Transverse colon (tissue), 4 donors: ENCODE data around the gene ZFAND3. TPM values are rescaled to one million over a fixed set of nuclear protein-coding genes. Genes with fewer than 3 reads are reported as not detected.

Experiments
- DNase-seq: peaks from one replicate; pipeline ENCODE4 v3.0.0-alpha.2; 2019
- H3K27ac ChIP-seq, 4 donors: fragments of 200-600 bp; sonication (generic); 2 replicates each; pipeline ENCODE4 v1.5.1; 2016 to 2018; ENCODE audit warnings: inconsistent platforms in 4 of 4
- H3K27me3 ChIP-seq: fragments of 200-600 bp; sonication (generic); 2 replicates; pipeline ENCODE4 v1.5.1; 2017; ENCODE audit warnings: inconsistent platforms
- H3K36me3 ChIP-seq, 4 donors: fragments of 200-600 bp; sonication (generic); 2 replicates each; pipeline ENCODE4 v1.5.1; 2017 to 2019; ENCODE audit warnings: inconsistent platforms in 4 of 4
- H3K4me1 ChIP-seq, 4 donors: fragments of 200-600 bp; sonication (generic); 2 replicates each; pipeline ENCODE4 v1.5.1; 2017 to 2020; ENCODE audit warnings: inconsistent platforms in 4 of 4
- H3K4me3 ChIP-seq, 4 donors: fragments of 200-600 bp; sonication (generic); 1 replicate in 1 of 4; 2 replicates in 3 of 4; pipeline versions ENCODE4 v1.5.1 to v1.6.1; 2017 to 2019; ENCODE audit warnings: inconsistent platforms in 4 of 4
- H3K9me3 ChIP-seq, 2 donors: fragments of 200-600 bp; sonication (generic); 2 replicates each; pipeline ENCODE4 v1.5.1; 2017 to 2019; ENCODE audit warnings: inconsistent platforms in 2 of 2
- CTCF ChIP-seq, 5 experiments: fragments of 200-600 bp in 3 of 5; fragments of 450-650 bp in 2 of 5; sonication (generic) in 3 of 5; IDR thresholded peaks; 1 replicate in 2 of 5; 2 replicates in 3 of 5; pipeline ENCODE4 v1.5.1; 2016 to 2017; ENCODE audit warnings: antibody characterized with exemption in 5 of 5, inconsistent platforms in 3 of 5, mild to moderate bottlenecking in 2 of 5, moderate library complexity in 1 of 5
- EP300 ChIP-seq: sonication (generic); formaldehyde crosslinking; IDR thresholded peaks from one replicate; pipeline ENCODE4 v1.6.1; 2017; ENCODE audit warnings: antibody characterized with exemption, low read depth
- POLR2A ChIP-seq: fragments of 450-650 bp; IDR thresholded peaks from one replicate; pipeline ENCODE4 v1.6.1; 2016; ENCODE audit warnings: antibody characterized with exemption, mild to moderate bottlenecking, moderate library complexity
- POLR2AphosphoS5 ChIP-seq, 3 donors: sonication (generic); formaldehyde crosslinking; IDR thresholded peaks; one replicate each; pipeline ENCODE4 v1.6.1; 2016; ENCODE audit warnings: antibody characterized with exemption in 3 of 3
- WGBS, 2 donors: methylation state at CpG; one replicate each; pipeline ENCODE4 v1.1.5; 2018; ENCODE audit warnings: low coverage in 1 of 2; 5-methylcytosine and 5-hydroxymethylcytosine counted together
- in situ Hi-C, 4 donors: fragments of 200-750 bp; cut with MboI; loops; one replicate each; pipeline versions ENCODE4 v1.15.0 to v1.15.1; 2017; ENCODE audit warnings: low sequenced_read_pairs in 3 of 4, low pct_ligation_motif_present in 1 of 4, low pct_unique_long_range_greater_than_20kb in 1 of 4
- intact Hi-C: fragments of 100-400 bp; cut with DNase I; formaldehyde crosslinking; loops from one replicate; pipeline ENCODE4 v1.15.1; 2023; ENCODE audit warnings: low total_unique reads
- total RNA-seq, 4 donors: library from RNA; depleted of rRNA; stranded (reverse); fragments of >200 nt; gene quantifications; one replicate each; pipeline ENCODE4 v1.1.0, GENCODE V29; 2016

Gene ZFAND3
- total RNA-seq, 4 donors from 2014 or later, result 20.5 to 83.4 (median 36.5) TPM

DNA sequence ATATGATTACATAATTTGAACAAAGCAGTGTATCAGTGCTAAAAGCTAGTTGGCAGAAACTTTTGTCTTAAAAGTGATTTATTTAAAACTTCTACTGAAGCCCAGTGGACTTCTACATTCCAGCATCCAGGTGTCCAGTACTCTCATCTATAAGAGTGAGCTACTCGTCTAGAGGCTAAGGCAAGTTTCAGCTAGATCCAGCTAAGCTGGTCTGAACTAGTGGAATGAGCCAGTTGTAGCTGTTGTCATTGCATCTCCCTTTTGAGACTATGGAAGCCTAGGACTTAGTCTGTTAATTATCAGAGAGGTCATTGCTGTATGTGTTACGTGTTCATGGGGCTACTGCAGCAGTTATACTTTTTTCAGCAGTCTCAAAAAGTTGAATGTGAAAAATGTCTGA is 165.1 kb downstream of the ZFAND3 start:
- DNase-seq, result no peak
- TF ChIP-seq EP300 (no peak), POLR2A (no peak), CTCF (IDR thresholded peaks at IDR 0.05) (no peak), POLR2AphosphoS5 (IDR thresholded peaks at IDR 0.05) (no peak)
- 92 to 100% methylated on average over 2 of the region's 2 CpGs for WGBS, 2 donors
- intact Hi-C loops, result no loop called here
- H3K9me3 ChIP-seq, result no peaks in the 10 kb centered on the region
- no peaks in the 10 kb centered on the region for H3K27me3 ChIP-seq
- H3K27ac ChIP-seq, result no peak overlapping the region
- H3K36me3 ChIP-seq, result no peaks in the 10 kb centered on the region
- in situ Hi-C loops, result no loop called here
- peaks cover 5 to 37% (median 16%) of the 10 kb centered on the region in 4 donors for H3K4me1 ChIP-seq
- H3K4me3 ChIP-seq, result no peak overlapping the region

DNA sequence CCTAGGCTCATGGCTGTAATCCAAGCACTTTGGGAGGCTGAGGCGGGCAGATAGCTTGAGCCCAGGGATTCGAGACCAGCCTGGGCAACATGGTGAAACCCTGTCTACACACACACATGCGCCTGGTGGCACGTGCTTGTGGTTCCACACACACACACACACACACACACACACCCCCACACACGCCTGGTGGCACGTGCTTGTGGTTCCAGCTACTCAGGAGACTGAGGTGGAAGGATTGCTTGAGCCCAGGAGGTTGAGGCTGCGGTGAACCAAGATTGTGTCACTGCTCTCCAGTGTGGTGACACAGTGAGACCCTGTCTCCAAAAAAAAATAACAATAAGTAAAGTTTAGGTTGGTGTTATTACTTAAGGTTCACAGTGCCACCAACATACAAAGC is 165.8 kb downstream of the ZFAND3 start:
- intact Hi-C loops (no loop called here), in situ Hi-C loops (no loop called here)
- no peaks in the 10 kb centered on the region for H3K27me3 ChIP-seq
- WGBS, 2 donors, result 89% methylated on average over 7 of the region's 7 CpGs; no CpG with 5 or more reads in 1 of the 2 donors
- no peak for DNase-seq
- no peaks in the 10 kb centered on the region for H3K36me3 ChIP-seq
- H3K9me3 ChIP-seq, result no peaks in the 10 kb centered on the region
- no peak overlapping the region for H3K27ac ChIP-seq
- TF ChIP-seq POLR2A, result no peak
- TF ChIP-seq CTCF (IDR thresholded peaks at IDR 0.05), result no peak
- TF ChIP-seq POLR2AphosphoS5 (IDR thresholded peaks at IDR 0.05), result no peak
- TF ChIP-seq EP300, result no peak
- no peak overlapping the region for H3K4me3 ChIP-seq
- peaks cover 0 to 32% (median 12%) of the 10 kb centered on the region in 4 donors for H3K4me1 ChIP-seq

GRCh38 chr6:37987018-37987417 is 167.5 kb downstream of the ZFAND3 start:
- Histone ChIP-seq H3K4me1 (peaks cover 0 to 32% (median 14%) of the 10 kb centered on the region in 4 donors), H3K27me3 (no peaks in the 10 kb centered on the region), H3K27ac (no peak overlapping the region), H3K36me3 (no peaks in the 10 kb centered on the region), H3K4me3 (no peak overlapping the region), H3K9me3 (no peaks in the 10 kb centered on the region)
- DNase-seq, result no peak
- WGBS, 2 donors, result 81 to 91% methylated on average over 1 of the region's 1 CpG
- in situ Hi-C loops, result no loop called here
- intact Hi-C loops, result no loop called here
- TF ChIP-seq CTCF (IDR thresholded peaks at IDR 0.05), result no peak

- WGBS, 2 donors, result 95 to 100% methylated on average over 2 of the region's 2 CpGs
- H3K4me1 ChIP-seq, result peaks cover 0 to 38% (median 14%) of the 10 kb centered on the region in 4 donors
Measured at GRCh38 chr6:37987559-37987958, 168.0 kb downstream of the ZFAND3 start.

More at GRCh38 chr6:37987559-37987958, 168.0 kb downstream of the ZFAND3 start:
- Histone ChIP-seq H3K27ac (no peak overlapping the region), H3K27me3 (no peaks in the 10 kb centered on the region), H3K4me3 (no peak overlapping the region), H3K36me3 (no peaks in the 10 kb centered on the region), H3K9me3 (no peaks in the 10 kb centered on the region)
- intact Hi-C loops (no loop called here), in situ Hi-C loops (no loop called here)
- no peak for DNase-seq
- TF ChIP-seq EP300 (no peak), CTCF (IDR thresholded peaks at IDR 0.05) (no peak), POLR2A (no peak), POLR2AphosphoS5 (IDR thresholded peaks at IDR 0.05) (no peak)
